ENCODE data around the gene LRRC28. TPM values are rescaled to one million over a fixed set of nuclear protein-coding genes. Genes with fewer than 3 reads are reported as not detected.

Gene LRRC28
- total RNA-seq, 2 donors from 2014 or later, result 27.2 to 28.4 TPM

DNA sequence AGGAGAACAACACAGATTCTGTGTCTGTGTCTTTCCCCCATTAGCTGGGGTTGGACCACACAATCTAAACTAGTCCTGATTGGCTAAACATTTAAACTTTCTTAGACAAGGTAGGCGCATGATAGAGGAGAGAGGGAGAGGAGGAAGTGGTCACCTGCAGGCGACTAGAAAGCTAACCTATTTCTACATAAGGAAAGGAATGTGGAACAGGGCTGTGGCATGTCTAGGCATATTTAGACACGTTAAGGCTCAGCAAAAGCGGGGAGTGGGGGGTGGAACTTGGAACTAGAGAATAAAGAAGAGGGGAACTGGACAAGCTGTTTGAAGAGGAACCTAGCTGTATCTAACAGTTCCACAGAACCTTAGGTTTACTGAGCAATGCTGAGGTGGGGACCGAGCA lies 12.8 kb downstream of the LRRC28 start:
- H3K4me1 ChIP-seq, result no peaks in the 10 kb centered on the region
- no peaks in the 10 kb centered on the region for H3K27me3 ChIP-seq
- no peak overlapping the region for H3K9ac ChIP-seq (ENCODE audit: low read depth in 2 of 2, low read length in 2 of 2)
- intact Hi-C loops (cut with DNase I), result no loop called here
- no peak overlapping the region for H3K27ac ChIP-seq
- TF ChIP-seq, protein P1, sequence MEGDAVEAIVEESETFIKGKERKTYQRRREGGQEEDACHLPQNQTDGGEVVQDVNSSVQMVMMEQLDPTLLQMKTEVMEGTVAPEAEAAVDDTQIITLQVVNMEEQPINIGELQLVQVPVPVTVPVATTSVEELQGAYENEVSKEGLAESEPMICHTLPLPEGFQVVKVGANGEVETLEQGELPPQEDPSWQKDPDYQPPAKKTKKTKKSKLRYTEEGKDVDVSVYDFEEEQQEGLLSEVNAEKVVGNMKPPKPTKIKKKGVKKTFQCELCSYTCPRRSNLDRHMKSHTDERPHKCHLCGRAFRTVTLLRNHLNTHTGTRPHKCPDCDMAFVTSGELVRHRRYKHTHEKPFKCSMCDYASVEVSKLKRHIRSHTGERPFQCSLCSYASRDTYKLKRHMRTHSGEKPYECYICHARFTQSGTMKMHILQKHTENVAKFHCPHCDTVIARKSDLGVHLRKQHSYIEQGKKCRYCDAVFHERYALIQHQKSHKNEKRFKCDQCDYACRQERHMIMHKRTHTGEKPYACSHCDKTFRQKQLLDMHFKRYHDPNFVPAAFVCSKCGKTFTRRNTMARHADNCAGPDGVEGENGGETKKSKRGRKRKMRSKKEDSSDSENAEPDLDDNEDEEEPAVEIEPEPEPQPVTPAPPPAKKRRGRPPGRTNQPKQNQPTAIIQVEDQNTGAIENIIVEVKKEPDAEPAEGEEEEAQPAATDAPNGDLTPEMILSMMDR (IDR thresholded peaks at IDR 0.05), result no peak
- no peaks in the 10 kb centered on the region for H3K9me3 ChIP-seq
- no peak for DNase-seq
- no peak overlapping the region for H3K4me3 ChIP-seq
- no peaks in the 10 kb centered on the region for H3K36me3 ChIP-seq

DNA sequence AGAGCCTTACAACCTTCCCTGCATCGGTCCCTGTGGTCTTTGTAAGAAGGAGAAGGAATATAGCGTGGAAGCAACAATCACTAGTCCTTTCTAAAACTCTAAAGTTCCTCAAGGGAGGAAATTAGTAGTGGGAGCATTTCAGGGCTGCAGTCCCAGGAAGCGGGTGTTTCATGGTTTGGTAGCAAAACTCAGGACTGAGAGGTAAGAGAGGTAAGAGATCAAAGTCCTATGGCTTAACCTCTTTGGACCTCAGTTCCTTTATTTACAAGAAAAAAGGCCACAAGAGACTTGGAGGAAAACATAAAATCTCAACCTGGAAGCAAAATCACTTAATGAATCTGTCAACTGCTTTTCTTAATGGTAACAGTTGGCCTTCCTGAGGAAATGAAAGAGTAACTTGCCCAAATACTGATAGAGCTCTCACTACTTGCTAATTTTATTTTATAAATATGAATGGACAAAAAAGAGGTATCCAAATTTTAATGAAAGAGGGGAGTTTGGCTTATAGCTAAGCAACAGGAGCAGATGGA lies 14.3 kb downstream of the LRRC28 start:
- TF ChIP-seq, protein P1 (IDR thresholded peaks at IDR 0.05), result no peak
- Histone ChIP-seq H3K27ac (no peak overlapping the region), H3K4me1 (no peaks in the 10 kb centered on the region), H3K9me3 (no peaks in the 10 kb centered on the region), H3K9ac (ENCODE audit: low read depth in 2 of 2, low read length in 2 of 2) (no peak overlapping the region), H3K4me3 (no peak overlapping the region), H3K36me3 (no peaks in the 10 kb centered on the region), H3K27me3 (no peaks in the 10 kb centered on the region)
- intact Hi-C loops (cut with DNase I), result no loop called here
- no peak for DNase-seq

DNA sequence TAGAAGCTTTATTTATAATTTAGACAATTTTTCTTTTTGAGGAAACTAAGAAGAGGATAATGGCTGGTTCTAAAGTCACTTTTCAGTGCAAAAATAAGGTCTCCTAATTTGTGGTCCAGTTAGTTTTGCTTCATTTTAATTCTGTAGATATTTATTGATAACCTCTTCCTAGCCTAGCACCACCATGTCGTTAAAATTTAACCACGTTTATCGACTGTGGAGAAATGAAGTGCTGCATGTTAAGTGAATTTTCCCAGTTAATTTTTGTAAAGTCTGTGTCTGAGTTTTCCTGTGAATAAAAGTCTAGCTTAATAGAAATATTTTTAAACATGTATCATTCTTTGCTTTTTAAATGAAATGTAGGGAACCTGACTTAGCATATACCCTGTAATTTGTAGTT lies 16.7 kb downstream of the LRRC28 start:
- TF ChIP-seq, protein P1 (IDR thresholded peaks at IDR 0.05), result no peak
- Histone ChIP-seq H3K9me3 (no peaks in the 10 kb centered on the region), H3K27ac (no peak overlapping the region)

DNA sequence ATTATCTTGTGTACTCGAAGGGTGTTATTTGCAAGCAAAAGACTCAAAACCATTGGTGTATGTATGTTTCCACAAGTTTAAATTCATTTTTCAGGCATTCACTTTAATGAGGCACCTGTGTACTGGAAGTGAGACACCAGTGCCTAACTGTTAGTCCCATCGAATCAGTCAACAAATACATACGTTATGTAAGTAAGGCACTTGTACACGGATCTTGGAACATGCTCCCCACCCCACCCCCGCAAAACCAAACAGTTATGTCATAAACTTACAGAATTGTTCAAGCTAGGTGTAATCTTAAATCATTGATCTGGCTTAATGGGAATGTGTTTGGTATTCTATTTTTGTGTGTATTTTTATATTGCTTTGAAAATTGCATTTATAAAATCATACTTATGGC lies 17.1 kb downstream of the LRRC28 start:
- Histone ChIP-seq H3K27me3 (no peaks in the 10 kb centered on the region), H3K27ac (no peak overlapping the region), H3K36me3 (no peaks in the 10 kb centered on the region), H3K4me3 (no peak overlapping the region), H3K9me3 (no peaks in the 10 kb centered on the region), H3K4me1 (no peaks in the 10 kb centered on the region), H3K9ac (ENCODE audit: low read depth in 2 of 2, low read length in 2 of 2) (no peak overlapping the region)
- TF ChIP-seq, protein P1 (IDR thresholded peaks at IDR 0.05), result no peak
- no peak for DNase-seq
- intact Hi-C loops (cut with DNase I), result no loop called here

More for the DNA sequence above, 16.7 kb downstream of the LRRC28 start:
- H3K36me3 ChIP-seq, result no peaks in the 10 kb centered on the region
- no peak overlapping the region for H3K4me3 ChIP-seq
- H3K9ac ChIP-seq (ENCODE audit: low read depth in 2 of 2, low read length in 2 of 2), result no peak overlapping the region
- no peaks in the 10 kb centered on the region for H3K4me1 ChIP-seq
- DNase-seq, result no peak
- no peaks in the 10 kb centered on the region for H3K27me3 ChIP-seq
- intact Hi-C loops (cut with DNase I), result no loop called here

DNA sequence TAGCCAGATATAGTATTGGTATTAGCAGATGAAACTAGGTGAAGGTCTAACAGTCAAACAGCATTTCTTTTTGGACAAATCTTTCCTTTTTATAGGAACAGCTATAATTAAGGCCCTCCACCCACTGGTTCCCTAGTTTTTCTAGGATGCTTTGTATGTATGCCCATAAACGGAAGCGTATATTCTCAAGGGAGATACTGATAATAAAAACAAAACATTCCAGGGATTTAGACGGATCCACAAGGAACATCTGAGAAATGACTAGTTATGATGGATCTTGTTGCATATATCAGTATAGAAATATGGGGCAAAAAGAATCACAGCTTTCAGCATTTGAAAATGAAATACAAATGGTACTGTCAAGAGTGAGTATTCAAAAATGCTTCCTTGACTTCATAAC lies 22.5 kb downstream of the LRRC28 start:
- no peak for DNase-seq
- no peaks in the 10 kb centered on the region for H3K9me3 ChIP-seq
- no peaks in the 10 kb centered on the region for H3K36me3 ChIP-seq
- TF ChIP-seq, protein P1 (IDR thresholded peaks at IDR 0.05), result no peak
- intact Hi-C loops (cut with DNase I), result no loop called here
- H3K27me3 ChIP-seq, result no peaks in the 10 kb centered on the region
- H3K4me1 ChIP-seq, result no peaks in the 10 kb centered on the region
- H3K4me3 ChIP-seq, result no peak overlapping the region
- no peak overlapping the region for H3K27ac ChIP-seq
- H3K9ac ChIP-seq (ENCODE audit: low read depth in 2 of 2, low read length in 2 of 2), result no peak overlapping the region

Measured in colonic mucosa (tissue), 4 donors.